Measurements from ENCODE around the gene OSBPL9.

Gene OSBPL9, protein sequence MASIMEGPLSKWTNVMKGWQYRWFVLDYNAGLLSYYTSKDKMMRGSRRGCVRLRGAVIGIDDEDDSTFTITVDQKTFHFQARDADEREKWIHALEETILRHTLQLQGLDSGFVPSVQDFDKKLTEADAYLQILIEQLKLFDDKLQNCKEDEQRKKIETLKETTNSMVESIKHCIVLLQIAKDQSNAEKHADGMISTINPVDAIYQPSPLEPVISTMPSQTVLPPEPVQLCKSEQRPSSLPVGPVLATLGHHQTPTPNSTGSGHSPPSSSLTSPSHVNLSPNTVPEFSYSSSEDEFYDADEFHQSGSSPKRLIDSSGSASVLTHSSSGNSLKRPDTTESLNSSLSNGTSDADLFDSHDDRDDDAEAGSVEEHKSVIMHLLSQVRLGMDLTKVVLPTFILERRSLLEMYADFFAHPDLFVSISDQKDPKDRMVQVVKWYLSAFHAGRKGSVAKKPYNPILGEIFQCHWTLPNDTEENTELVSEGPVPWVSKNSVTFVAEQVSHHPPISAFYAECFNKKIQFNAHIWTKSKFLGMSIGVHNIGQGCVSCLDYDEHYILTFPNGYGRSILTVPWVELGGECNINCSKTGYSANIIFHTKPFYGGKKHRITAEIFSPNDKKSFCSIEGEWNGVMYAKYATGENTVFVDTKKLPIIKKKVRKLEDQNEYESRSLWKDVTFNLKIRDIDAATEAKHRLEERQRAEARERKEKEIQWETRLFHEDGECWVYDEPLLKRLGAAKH

DNA sequence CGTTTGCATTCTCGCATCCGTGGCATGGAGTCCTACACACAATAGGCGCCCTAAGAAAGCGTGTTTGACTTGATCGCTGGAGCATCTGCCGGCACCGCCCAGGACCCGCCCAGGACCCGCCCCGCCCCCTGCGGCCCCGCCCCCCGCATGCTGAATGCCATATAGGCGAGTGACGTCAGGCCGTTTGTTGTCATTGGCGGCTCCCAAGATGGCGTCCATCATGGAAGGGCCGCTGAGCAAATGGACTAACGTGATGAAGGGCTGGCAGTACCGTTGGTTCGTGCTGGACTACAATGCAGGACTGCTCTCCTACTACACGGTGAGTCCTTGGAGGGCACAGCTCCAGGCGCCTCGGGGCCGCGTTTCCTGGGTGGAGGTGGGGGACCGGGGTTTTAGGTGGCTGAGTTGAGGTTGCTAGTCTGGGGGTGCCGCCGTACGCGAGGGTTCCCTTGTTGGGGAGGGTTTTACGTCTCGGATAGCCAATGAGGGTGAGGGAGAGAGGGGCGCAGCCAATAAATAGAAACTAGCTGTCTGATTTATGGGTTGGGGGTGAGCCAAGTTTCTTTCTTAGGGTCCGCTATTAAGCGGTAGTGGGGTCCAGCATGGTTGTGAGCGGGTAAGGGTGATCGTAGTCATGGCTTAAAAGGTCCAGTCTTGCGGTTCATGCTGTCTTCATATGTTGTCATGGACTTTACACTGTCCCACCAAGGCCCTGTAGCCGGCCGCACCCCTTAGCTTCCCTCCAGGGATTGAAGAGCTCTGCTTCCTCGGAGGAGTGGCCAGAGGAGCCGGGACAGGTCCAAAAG is at the start of gene OSBPL9:
Gene OSBPL9, plus strand, starts transcription at position 190 of the 806 bp plus-strand sequence. Its CDS starts 19 bp downstream, at position 209.
- no peaks in the 10 kb centered on the region for H3K9me3 ChIP-seq (ENCODE audit: severe bottlenecking)
- peak within 1 kb of the TSS; percentile 75 for H3K4me3 ChIP-seq (ENCODE audit: severe bottlenecking)
- no peaks in the 10 kb centered on the region for H3K27me3 ChIP-seq (ENCODE audit: insufficient read depth, poor library complexity, severe bottlenecking)
- peak; percentile 87 for DNase-seq (ENCODE audit: low spot score)
- H3K4me1 ChIP-seq (ENCODE audit: insufficient read depth, poor library complexity, severe bottlenecking) = peaks cover 40% of the 10 kb centered on the region
- H3K27ac ChIP-seq (ENCODE audit: poor library complexity, severe bottlenecking) = peak within 1 kb of the TSS; percentile 31
- TF ChIP-seq, protein P1, sequence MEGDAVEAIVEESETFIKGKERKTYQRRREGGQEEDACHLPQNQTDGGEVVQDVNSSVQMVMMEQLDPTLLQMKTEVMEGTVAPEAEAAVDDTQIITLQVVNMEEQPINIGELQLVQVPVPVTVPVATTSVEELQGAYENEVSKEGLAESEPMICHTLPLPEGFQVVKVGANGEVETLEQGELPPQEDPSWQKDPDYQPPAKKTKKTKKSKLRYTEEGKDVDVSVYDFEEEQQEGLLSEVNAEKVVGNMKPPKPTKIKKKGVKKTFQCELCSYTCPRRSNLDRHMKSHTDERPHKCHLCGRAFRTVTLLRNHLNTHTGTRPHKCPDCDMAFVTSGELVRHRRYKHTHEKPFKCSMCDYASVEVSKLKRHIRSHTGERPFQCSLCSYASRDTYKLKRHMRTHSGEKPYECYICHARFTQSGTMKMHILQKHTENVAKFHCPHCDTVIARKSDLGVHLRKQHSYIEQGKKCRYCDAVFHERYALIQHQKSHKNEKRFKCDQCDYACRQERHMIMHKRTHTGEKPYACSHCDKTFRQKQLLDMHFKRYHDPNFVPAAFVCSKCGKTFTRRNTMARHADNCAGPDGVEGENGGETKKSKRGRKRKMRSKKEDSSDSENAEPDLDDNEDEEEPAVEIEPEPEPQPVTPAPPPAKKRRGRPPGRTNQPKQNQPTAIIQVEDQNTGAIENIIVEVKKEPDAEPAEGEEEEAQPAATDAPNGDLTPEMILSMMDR (IDR thresholded peaks at IDR 0.05; ENCODE audit: poor library complexity, severe bottlenecking) = no peak
- no peaks in the 10 kb centered on the region for H3K36me3 ChIP-seq (ENCODE audit: low read depth)
- peak; percentile 91 for ATAC-seq (ENCODE audit: low read depth)

DNA sequence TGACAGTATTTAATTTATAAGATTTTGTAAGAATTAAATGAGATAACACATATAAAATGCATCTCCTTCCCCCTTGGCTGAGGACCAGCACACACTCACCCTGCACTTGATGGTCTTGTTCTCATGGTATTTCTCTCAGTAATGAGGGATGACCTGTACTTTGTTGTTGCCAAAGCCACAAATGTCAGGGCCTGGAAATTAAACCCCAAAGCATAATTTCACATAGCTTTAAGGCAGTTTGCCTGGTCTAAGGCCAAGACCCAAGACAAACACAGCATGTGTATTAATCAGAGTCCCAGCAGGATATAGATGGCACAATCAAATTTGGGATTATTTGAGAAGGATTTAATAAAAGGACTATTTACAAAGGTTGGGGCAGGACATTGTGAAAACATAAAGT is 49.2 kb upstream of the OSBPL9 start:
- TF ChIP-seq, protein P1 (IDR thresholded peaks at IDR 0.05; ENCODE audit: poor library complexity, severe bottlenecking) = no peak
- peaks cover 49% of the 10 kb centered on the region for H3K4me1 ChIP-seq (ENCODE audit: insufficient read depth, poor library complexity, severe bottlenecking)
- ATAC-seq (ENCODE audit: low read depth) = peak; percentile 53
- H3K36me3 ChIP-seq (ENCODE audit: low read depth) = no peaks in the 10 kb centered on the region
- no peaks in the 10 kb centered on the region for H3K27me3 ChIP-seq (ENCODE audit: insufficient read depth, poor library complexity, severe bottlenecking)
- H3K4me3 ChIP-seq (ENCODE audit: severe bottlenecking) = no peak overlapping the region
- H3K27ac ChIP-seq (ENCODE audit: poor library complexity, severe bottlenecking) = peak overlapping the region; percentile 95
- no peak for DNase-seq (ENCODE audit: low spot score)
- no peaks in the 10 kb centered on the region for H3K9me3 ChIP-seq (ENCODE audit: severe bottlenecking)

DNA sequence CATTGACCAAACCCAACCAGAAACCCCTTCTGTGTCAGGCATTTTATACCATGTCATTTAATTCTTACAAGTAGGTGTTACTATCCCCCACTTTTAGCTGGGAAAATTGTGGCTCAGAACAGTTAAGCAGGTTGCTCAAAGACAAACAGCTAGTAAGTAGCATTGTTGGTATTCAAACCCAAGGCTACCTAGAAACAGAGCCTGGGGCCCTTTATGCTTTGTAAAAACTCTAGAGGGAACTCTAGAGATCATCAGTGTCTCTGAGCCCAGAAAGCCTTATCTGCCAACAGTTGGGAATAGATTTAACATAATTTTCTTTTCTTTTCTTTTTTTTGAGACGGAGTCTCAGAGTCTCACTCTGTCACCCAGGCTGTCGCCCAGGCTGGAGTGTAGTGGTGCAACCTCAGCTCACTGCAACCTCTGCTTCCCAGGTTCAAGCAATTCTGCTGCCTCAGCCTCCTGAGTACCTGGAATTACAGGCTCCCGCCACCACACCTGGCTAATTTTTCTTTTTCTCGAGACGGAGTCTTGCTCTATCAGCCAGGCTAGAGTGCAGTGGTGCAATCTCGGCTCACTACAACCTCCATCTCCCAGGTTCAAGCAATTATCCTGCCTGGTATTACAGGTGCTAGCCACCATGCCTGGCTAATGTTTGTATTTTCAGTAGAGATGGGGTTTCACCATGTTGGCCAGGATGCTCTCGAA is 48.5 kb upstream of the OSBPL9 start:
- peaks cover 49% of the 10 kb centered on the region for H3K4me1 ChIP-seq (ENCODE audit: insufficient read depth, poor library complexity, severe bottlenecking)
- no peaks in the 10 kb centered on the region for H3K27me3 ChIP-seq (ENCODE audit: insufficient read depth, poor library complexity, severe bottlenecking)
- peak overlapping the region; percentile 95 for H3K27ac ChIP-seq (ENCODE audit: poor library complexity, severe bottlenecking)
- DNase-seq (ENCODE audit: low spot score) (no peak), ATAC-seq (ENCODE audit: low read depth) (no peak)
- TF ChIP-seq, protein P1 (IDR thresholded peaks at IDR 0.05; ENCODE audit: poor library complexity, severe bottlenecking) = no peak
- H3K36me3 ChIP-seq (ENCODE audit: low read depth) = no peaks in the 10 kb centered on the region
- no peaks in the 10 kb centered on the region for H3K9me3 ChIP-seq (ENCODE audit: severe bottlenecking)
- H3K4me3 ChIP-seq (ENCODE audit: severe bottlenecking) = no peak overlapping the region

DNA sequence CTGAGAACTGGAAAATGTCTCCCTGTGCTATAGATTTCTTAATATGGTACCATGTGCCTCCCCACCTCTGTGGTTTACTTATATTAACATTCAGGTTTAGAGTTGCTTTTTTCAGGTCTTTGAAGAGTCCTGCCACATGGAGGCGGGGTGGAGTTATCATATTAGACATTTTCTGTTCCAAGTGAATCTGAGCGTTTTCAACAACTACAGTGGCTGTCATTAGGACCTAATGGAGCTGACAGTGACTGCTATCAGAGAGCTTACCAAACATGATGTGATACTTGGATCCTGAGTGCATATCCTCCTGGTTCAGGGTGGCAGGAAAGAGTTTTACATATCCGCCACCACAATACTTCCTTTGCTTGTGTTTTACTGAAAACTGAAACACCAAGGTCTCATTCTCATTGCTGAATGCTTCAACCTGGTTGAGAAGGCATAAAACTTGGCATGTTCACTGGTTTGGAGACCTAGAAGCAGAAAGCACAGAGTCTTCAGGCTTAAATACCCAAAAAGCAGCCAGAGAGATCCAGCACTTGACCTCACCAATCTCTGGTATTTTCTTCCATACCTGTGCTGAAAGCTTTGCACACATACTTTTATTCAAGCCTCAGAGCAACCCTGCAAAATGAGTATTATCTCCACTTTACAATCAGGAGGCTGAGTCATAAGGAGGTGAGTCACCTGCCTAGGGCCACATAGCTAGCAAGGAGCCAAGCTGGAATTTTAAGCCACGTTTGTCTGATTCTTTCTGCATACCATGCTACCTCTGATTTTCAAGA is 47.4 kb upstream of the OSBPL9 start:
- no peak overlapping the region for H3K4me3 ChIP-seq (ENCODE audit: severe bottlenecking)
- H3K9me3 ChIP-seq (ENCODE audit: severe bottlenecking) = no peaks in the 10 kb centered on the region
- H3K36me3 ChIP-seq (ENCODE audit: low read depth) = no peaks in the 10 kb centered on the region
- no peaks in the 10 kb centered on the region for H3K27me3 ChIP-seq (ENCODE audit: insufficient read depth, poor library complexity, severe bottlenecking)
- peaks cover 44% of the 10 kb centered on the region for H3K4me1 ChIP-seq (ENCODE audit: insufficient read depth, poor library complexity, severe bottlenecking)
- DNase-seq (ENCODE audit: low spot score) (peak; percentile 77), ATAC-seq (ENCODE audit: low read depth) (peak; percentile 90)
- peak overlapping the region; percentile 95 for H3K27ac ChIP-seq (ENCODE audit: poor library complexity, severe bottlenecking)
- TF ChIP-seq, protein P1 (IDR thresholded peaks at IDR 0.05; ENCODE audit: poor library complexity, severe bottlenecking) = peak; percentile 31

Measured in RWPE2 (cell line).